HG03378 (cell line): Measurements from ENCODE around the gene MGST3.
"Not testable (repeated sequence)": the region's sequence is repeated elsewhere in the genome, so short reads cannot be mapped to it uniquely, and the experiment has no call there.

Experiments used
- ATAC-seq: cut with Tn5 transposase; IDR thresholded peaks from one replicate; pipeline ENCODE4 v1.9.1; 2021; ENCODE audit warnings: mild to moderate bottlenecking, moderate library complexity; ENCODE audit not compliant: unreplicated experiment

MGST3 gene

GRCh38 chr1:165695031-165695430 is 64.0 kb downstream of the MGST3 start:
- no peak for ATAC-seq

GRCh38 chr1:165696625-165697100 is 65.6 kb downstream of the MGST3 start:
- ATAC-seq: no peak

- ATAC-seq: no peak
Observed at GRCh38 chr1:165697491-165697880, 66.5 kb downstream of the MGST3 start.

GRCh38 chr1:165697881-165698760 is 67.1 kb downstream of the MGST3 start, which contains the start of gene ALDH9A1:
Gene ALDH9A1 (minus strand): TSS chr1:165698562. CDS start chr1:165698558, 4 bp downstream.
- peak; percentile 85 for ATAC-seq

GRCh38 chr1:165698761-165699052 is 67.7 kb downstream of the MGST3 start:
- ATAC-seq: no peak

GRCh38 chr1:165699577-165699976 is 68.5 kb downstream of the MGST3 start:
- no peak for ATAC-seq

- ATAC-seq: not testable (repeated sequence)
Observed at GRCh38 chr1:165701922-165702321, 70.9 kb downstream of the MGST3 start.

- no peak for ATAC-seq
Observed at GRCh38 chr1:165703648-165704047, 72.6 kb downstream of the MGST3 start.
